Measurements from ENCODE around the gene DIDO1. TPM values are rescaled to one million over a fixed set of nuclear protein-coding genes. Genes with fewer than 3 reads are reported as not detected.

Gene DIDO1
- total RNA-seq, 4 donors from 2014 or later, result 64.6 to 143 (median 79.2) TPM

DNA sequence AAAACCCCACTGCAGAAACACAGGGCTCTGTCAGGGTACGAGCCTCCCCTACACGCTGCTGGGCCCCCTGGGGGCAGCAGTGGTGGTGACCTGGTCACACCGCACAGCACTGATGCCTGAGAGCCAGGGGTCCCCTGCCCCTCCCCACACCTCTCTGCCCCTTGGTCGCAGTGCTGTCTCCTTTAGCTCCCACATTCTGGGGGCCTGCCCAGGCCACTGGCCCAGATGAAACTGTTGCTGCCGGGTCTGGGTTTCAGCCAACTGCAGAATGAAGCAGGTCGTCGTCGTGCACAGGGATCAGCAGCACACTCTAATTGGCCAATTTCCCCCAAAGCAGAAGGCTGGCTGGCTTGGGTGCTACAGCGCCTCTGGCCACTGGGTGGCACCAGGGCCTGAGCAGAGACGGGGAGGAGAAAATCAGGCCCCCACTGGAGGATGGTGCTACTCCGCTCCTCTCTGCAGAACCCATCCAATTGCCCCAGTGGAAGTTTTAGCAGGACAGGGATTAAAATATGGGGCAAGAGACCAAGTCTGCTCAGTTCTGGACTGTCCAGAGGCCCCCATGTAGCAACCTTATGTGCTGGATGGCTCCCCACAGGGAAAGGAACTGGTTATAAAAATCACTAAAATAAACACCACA is 26.1 kb downstream of the DIDO1 start:
- Histone ChIP-seq H3K4me1 (peaks cover 39% of the 10 kb centered on the region), H3K27ac (peak overlapping the region; percentile 40), H3K36me3 (peaks cover 47% of the 10 kb centered on the region), H3K4me3 (no peak overlapping the region), H3K9me3 (no peaks in the 10 kb centered on the region), H3K27me3 (no peaks in the 10 kb centered on the region)
- DNase-seq (ENCODE audit: low spot score in 2 of 2), result peak in 1 of 2 donors; percentile 88
- TF ChIP-seq EP300 (IDR thresholded peaks at IDR 0.05) (no peak), POLR2A (IDR thresholded peaks at IDR 0.05) (no peak)
- TF ChIP-seq, protein P1, sequence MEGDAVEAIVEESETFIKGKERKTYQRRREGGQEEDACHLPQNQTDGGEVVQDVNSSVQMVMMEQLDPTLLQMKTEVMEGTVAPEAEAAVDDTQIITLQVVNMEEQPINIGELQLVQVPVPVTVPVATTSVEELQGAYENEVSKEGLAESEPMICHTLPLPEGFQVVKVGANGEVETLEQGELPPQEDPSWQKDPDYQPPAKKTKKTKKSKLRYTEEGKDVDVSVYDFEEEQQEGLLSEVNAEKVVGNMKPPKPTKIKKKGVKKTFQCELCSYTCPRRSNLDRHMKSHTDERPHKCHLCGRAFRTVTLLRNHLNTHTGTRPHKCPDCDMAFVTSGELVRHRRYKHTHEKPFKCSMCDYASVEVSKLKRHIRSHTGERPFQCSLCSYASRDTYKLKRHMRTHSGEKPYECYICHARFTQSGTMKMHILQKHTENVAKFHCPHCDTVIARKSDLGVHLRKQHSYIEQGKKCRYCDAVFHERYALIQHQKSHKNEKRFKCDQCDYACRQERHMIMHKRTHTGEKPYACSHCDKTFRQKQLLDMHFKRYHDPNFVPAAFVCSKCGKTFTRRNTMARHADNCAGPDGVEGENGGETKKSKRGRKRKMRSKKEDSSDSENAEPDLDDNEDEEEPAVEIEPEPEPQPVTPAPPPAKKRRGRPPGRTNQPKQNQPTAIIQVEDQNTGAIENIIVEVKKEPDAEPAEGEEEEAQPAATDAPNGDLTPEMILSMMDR (IDR thresholded peaks at IDR 0.05), result peak; percentile 89 to 94
- 0% methylated on average over 6 of the region's 11 CpGs for WGBS

- peak in 1 of 2 donors; percentile 65 for DNase-seq (ENCODE audit: low spot score in 2 of 2)
- peaks cover 39% of the 10 kb centered on the region for H3K4me1 ChIP-seq
- WGBS, result 2% methylated on average over 6 of the region's 6 CpGs
- H3K27ac ChIP-seq, result no peak overlapping the region
- H3K9me3 ChIP-seq, result no peaks in the 10 kb centered on the region
- no peaks in the 10 kb centered on the region for H3K27me3 ChIP-seq
- H3K36me3 ChIP-seq, result peaks cover 43% of the 10 kb centered on the region
- H3K4me3 ChIP-seq, result no peak overlapping the region
- TF ChIP-seq, protein P1 (IDR thresholded peaks at IDR 0.05), result no peak
- TF ChIP-seq POLR2A (IDR thresholded peaks at IDR 0.05), result no peak
- no peak for TF ChIP-seq POLR2AphosphoS5 (IDR thresholded peaks at IDR 0.05)
- TF ChIP-seq EP300 (IDR thresholded peaks at IDR 0.05), result no peak
These were observed 26.7 kb downstream of the DIDO1 start for GRCh38 chr20:62899633-62900051.

GRCh38 chr20:62898970-62899632 is 27.2 kb downstream of the DIDO1 start:
- Histone ChIP-seq H3K36me3 (peaks cover 44% of the 10 kb centered on the region), H3K4me1 (peaks cover 39% of the 10 kb centered on the region), H3K9me3 (no peaks in the 10 kb centered on the region), H3K4me3 (no peak overlapping the region), H3K27ac (no peak overlapping the region), H3K27me3 (no peaks in the 10 kb centered on the region)
- peak in 1 of 2 donors; percentile 57 for DNase-seq (ENCODE audit: low spot score in 2 of 2)
- 34% methylated on average over 16 of the region's 16 CpGs for WGBS
- TF ChIP-seq, protein P1 (IDR thresholded peaks at IDR 0.05), result no peak
- TF ChIP-seq POLR2A (IDR thresholded peaks at IDR 0.05), result no peak
- TF ChIP-seq POLR2AphosphoS5 (IDR thresholded peaks at IDR 0.05), result no peak
- no peak for TF ChIP-seq EP300 (IDR thresholded peaks at IDR 0.05)

- peaks cover 44% of the 10 kb centered on the region for H3K36me3 ChIP-seq
- no peaks in the 10 kb centered on the region for H3K9me3 ChIP-seq
- no peaks in the 10 kb centered on the region for H3K27me3 ChIP-seq
- no peak for DNase-seq (ENCODE audit: low spot score in 2 of 2)
- TF ChIP-seq EP300 (IDR thresholded peaks at IDR 0.05) (no peak), POLR2A (IDR thresholded peaks at IDR 0.05) (no peak), POLR2AphosphoS5 (IDR thresholded peaks at IDR 0.05) (no peak)
- TF ChIP-seq, protein P1 (IDR thresholded peaks at IDR 0.05), result no peak
- no peak overlapping the region for H3K4me3 ChIP-seq
- WGBS, result 60% methylated on average over 16 of the region's 16 CpGs
- H3K4me1 ChIP-seq, result peaks cover 39% of the 10 kb centered on the region
- H3K27ac ChIP-seq, result no peak overlapping the region
These were observed 28.0 kb downstream of the DIDO1 start for GRCh38 chr20:62898093-62898964.
